ENCODE data around the gene RAI2. TPM values are rescaled to one million over a fixed set of nuclear protein-coding genes. Genes with fewer than 3 reads are reported as not detected.

Gene RAI2
- total RNA-seq, 1 donor, result 0.31 TPM

GRCh38 chrX:17778997-17779396 lies 82.1 kb downstream of the RAI2 start:
- no peaks in the 10 kb centered on the region for H3K4me1 ChIP-seq (ENCODE audit: insufficient read depth, low read length)
- no peak overlapping the region for H3K4me3 ChIP-seq (ENCODE audit: low read length)
- H3K9me3 ChIP-seq (ENCODE audit: low read depth, low read length), result no peaks in the 10 kb centered on the region
- H3K27me3 ChIP-seq (ENCODE audit: insufficient read depth, low read length), result no peaks in the 10 kb centered on the region

DNA sequence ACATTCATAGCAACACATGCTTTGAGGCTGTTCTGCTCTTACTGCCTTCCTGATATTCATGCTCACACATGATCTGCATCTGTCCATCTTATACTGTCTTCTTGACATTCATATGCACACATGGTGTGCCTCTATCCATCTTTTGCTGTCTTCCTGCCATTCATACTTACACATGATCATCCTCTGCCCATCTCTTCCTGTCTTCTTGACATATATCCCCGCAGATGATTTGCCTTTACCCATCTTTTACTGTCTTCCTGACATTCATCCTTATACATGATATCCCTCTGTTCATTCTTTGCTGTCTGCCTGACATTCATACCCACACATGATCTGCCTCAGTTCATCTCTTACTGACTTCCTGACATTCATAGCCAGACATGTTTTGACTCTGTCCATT lies 87.0 kb downstream of the RAI2 start:
- peaks cover 3% of the 10 kb centered on the region for H3K4me1 ChIP-seq (ENCODE audit: insufficient read depth, low read length)
- H3K4me3 ChIP-seq (ENCODE audit: low read length), result no peak overlapping the region
- no peaks in the 10 kb centered on the region for H3K9me3 ChIP-seq (ENCODE audit: low read depth, low read length)
- no peaks in the 10 kb centered on the region for H3K27me3 ChIP-seq (ENCODE audit: insufficient read depth, low read length)

GRCh38 chrX:17773221-17773876 lies 87.7 kb downstream of the RAI2 start:
- Histone ChIP-seq H3K4me3 (ENCODE audit: low read length) (no peak overlapping the region), H3K27me3 (ENCODE audit: insufficient read depth, low read length) (no peaks in the 10 kb centered on the region), H3K9me3 (ENCODE audit: low read depth, low read length) (no peaks in the 10 kb centered on the region), H3K4me1 (ENCODE audit: insufficient read depth, low read length) (peaks cover 4% of the 10 kb centered on the region)

GRCh38 chrX:17769701-17770269 lies 91.3 kb downstream of the RAI2 start:
- Histone ChIP-seq H3K4me1 (ENCODE audit: insufficient read depth, low read length) (peaks cover 7% of the 10 kb centered on the region), H3K9me3 (ENCODE audit: low read depth, low read length) (no peaks in the 10 kb centered on the region), H3K27me3 (ENCODE audit: insufficient read depth, low read length) (no peaks in the 10 kb centered on the region), H3K4me3 (ENCODE audit: low read length) (no peak overlapping the region)

DNA sequence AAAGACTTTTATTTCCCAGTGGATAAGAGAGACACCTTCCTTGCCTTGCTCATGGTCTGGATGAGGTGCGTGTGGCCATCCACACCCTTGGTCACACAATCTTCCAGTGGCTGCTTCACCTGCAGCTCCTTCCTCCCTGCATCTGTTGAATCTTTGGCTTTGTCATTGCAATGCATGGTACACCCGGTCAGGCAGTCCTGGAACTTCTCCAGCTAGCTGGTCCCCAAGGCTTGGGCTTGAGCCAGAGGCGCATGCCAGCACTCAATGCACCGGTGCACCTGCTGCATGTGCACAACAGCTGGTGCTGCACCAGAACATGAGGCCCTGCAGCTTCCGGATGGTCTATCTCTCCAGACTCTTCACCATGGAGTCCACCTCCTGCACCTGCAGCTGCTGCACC lies 92.1 kb downstream of the RAI2 start:
- H3K4me1 ChIP-seq (ENCODE audit: insufficient read depth, low read length), result peaks cover 7% of the 10 kb centered on the region
- no peak overlapping the region for H3K4me3 ChIP-seq (ENCODE audit: low read length)

GRCh38 chrX:17767734-17768133 lies 93.4 kb downstream of the RAI2 start:
- Histone ChIP-seq H3K9me3 (ENCODE audit: low read depth, low read length) (no peaks in the 10 kb centered on the region), H3K4me3 (ENCODE audit: low read length) (no peak overlapping the region), H3K27me3 (ENCODE audit: insufficient read depth, low read length) (no peaks in the 10 kb centered on the region), H3K4me1 (ENCODE audit: insufficient read depth, low read length) (peaks cover 7% of the 10 kb centered on the region)

More for the DNA sequence above, 92.1 kb downstream of the RAI2 start:
- Histone ChIP-seq H3K9me3 (ENCODE audit: low read depth, low read length) (no peaks in the 10 kb centered on the region), H3K27me3 (ENCODE audit: insufficient read depth, low read length) (no peaks in the 10 kb centered on the region)

DNA sequence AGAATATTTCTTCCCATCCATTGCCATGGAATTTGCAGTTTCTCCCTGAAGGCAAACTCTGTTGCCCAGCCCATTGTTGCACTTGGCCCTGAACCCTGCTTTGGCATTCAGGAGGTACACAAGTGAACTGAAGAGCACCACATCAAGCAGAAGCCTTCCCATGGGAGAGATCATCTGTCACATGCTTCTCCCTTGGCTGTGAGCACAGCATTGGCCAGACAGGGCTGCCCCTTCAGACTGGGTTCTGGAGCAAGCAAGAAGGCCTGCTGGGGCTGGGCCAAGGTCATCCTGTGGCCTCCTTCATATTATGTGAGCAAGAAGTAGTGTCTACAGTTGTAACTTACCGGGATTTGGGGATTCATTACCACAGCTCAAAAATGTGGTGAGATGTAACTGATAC lies 101.1 kb downstream of the RAI2 start:
- Histone ChIP-seq H3K9me3 (ENCODE audit: low read depth, low read length) (no peaks in the 10 kb centered on the region), H3K27me3 (ENCODE audit: insufficient read depth, low read length) (no peaks in the 10 kb centered on the region), H3K4me3 (ENCODE audit: low read length) (no peak overlapping the region), H3K4me1 (ENCODE audit: insufficient read depth, low read length) (no peaks in the 10 kb centered on the region)

DNA sequence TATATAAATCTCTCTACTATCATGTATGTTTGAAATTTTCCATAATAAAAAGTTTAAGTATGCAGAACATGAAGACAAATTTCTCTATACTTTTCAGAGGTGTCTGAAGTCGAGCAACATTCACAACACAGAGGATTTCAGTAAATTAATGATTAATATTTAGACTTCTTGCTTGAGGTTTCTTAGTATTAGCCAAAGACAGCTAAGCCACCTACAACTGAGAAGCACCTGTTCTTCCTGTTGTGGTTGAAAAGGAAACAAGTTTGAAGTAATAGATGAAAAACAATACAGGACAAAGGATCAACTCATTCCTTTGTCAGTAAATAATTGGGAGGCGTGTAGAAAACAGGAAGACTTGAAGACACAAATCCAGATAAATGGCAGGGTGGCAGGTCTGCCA lies 102.7 kb downstream of the RAI2 start:
- Histone ChIP-seq H3K9me3 (ENCODE audit: low read depth, low read length) (no peaks in the 10 kb centered on the region), H3K4me3 (ENCODE audit: low read length) (no peak overlapping the region), H3K27me3 (ENCODE audit: insufficient read depth, low read length) (no peaks in the 10 kb centered on the region), H3K4me1 (ENCODE audit: insufficient read depth, low read length) (no peaks in the 10 kb centered on the region)

DNA sequence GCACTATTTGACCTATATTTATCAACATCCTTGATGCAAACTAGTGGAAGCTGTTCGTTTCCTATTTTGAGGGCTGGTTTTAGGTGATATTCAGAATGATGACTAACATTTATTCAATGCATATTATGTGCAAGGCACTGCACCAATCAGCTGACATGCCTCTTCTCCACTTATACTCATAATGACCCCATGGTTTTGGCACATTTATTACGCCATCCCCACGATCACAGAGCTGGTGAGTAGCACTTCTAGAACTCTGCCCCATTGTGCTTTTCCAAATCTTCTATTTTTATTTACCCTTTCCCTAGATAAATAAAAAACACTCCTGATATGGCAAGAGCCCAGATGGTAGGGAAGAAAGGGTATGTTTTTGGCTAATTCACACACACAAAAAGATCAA lies 110.7 kb downstream of the RAI2 start:
- H3K4me1 ChIP-seq (ENCODE audit: insufficient read depth, low read length), result no peaks in the 10 kb centered on the region
- H3K4me3 ChIP-seq (ENCODE audit: low read length), result no peak overlapping the region
- H3K9me3 ChIP-seq (ENCODE audit: low read depth, low read length), result no peaks in the 10 kb centered on the region
- no peaks in the 10 kb centered on the region for H3K27me3 ChIP-seq (ENCODE audit: insufficient read depth, low read length)

Other genes starting within 250 kb of the RAI2 start
- 35.2 TPM for gene SCML1, start 123.8 kb downstream of the RAI2 start, total RNA-seq